Myocyte (in vitro differentiated cells): Measurements from ENCODE around the gene MRAS. TPM values are rescaled to one million over a fixed set of nuclear protein-coding genes. Genes with fewer than 3 reads are reported as not detected.

Experiments used
- DNase-seq: peaks from one replicate; pipeline ENCODE4 v3.0.0-alpha.2; 2012; ENCODE audit warnings: low read depth
- polyA plus RNA-seq: library from polyadenylated mRNA; unstranded; fragments of >200 nt; gene quantifications from one replicate; pipeline ENCODE4 v1.2.1, GENCODE V29; 2012; ENCODE audit warnings: missing spikeins
- total RNA-seq: library from RNA; depleted of rRNA; stranded (reverse); fragments of >200 nt; gene quantifications from 2 replicates; pipeline ENCODE4 v1.2.3, GENCODE V29; 2014

MRAS gene
- total RNA-seq, result 429 and 482 TPM in 2 replicates
- 883 TPM for polyA plus RNA-seq

- peak; percentile 91 for DNase-seq
These were observed at the start of gene MRAS for GRCh38 chr3:138347960-138348753. TSS of gene MRAS (plus strand) at chr3:138348579. CDS start at chr3:138372884, 24,305 bp downstream.

GRCh38 chr3:138300647-138301046, 47.7 kb upstream of the MRAS start:
- peak; percentile 34 for DNase-seq

GRCh38 chr3:138303474-138303873, 44.9 kb upstream of the MRAS start:
- no peak for DNase-seq

- DNase-seq, result no peak
These were observed 40.5 kb upstream of the MRAS start for GRCh38 chr3:138307899-138308298.

GRCh38 chr3:138308783-138309182, 39.6 kb upstream of the MRAS start:
- DNase-seq, result no peak

- DNase-seq, result no peak
These were observed 37.9 kb upstream of the MRAS start for GRCh38 chr3:138310494-138310893.

GRCh38 chr3:138314751-138315150, 33.6 kb upstream of the MRAS start:
- no peak for DNase-seq

GRCh38 chr3:138317687-138318086, 30.7 kb upstream of the MRAS start:
- DNase-seq, result peak; percentile 47

- DNase-seq, result no peak
These were observed 24.4 kb upstream of the MRAS start for GRCh38 chr3:138323971-138324370.

GRCh38 chr3:138325990-138326389, 22.4 kb upstream of the MRAS start:
- DNase-seq, result no peak

GRCh38 chr3:138326866-138327595, 21.3 kb upstream of the MRAS start:
- no peak for DNase-seq

- no peak for DNase-seq
These were observed 20.5 kb upstream of the MRAS start for GRCh38 chr3:138327831-138328230.

- no peak for DNase-seq
These were observed 20.0 kb upstream of the MRAS start for GRCh38 chr3:138328341-138328740.

GRCh38 chr3:138329127-138329983, 19.0 kb upstream of the MRAS start, which contains the start of gene NME9:
TSS of gene NME9 (minus strand) at chr3:138329851. CDS start at chr3:138329335, 516 bp downstream.
- DNase-seq, result peak; percentile 73

GRCh38 chr3:138329984-138330293, 18.4 kb upstream of the MRAS start:
- DNase-seq, result no peak

GRCh38 chr3:138331143-138331894, 17.1 kb upstream of the MRAS start:
- peak; percentile 92 for DNase-seq

GRCh38 chr3:138332472-138333073, 15.8 kb upstream of the MRAS start:
- DNase-seq, result peak; percentile 59

- no peak for DNase-seq
These were observed 13.8 kb upstream of the MRAS start for GRCh38 chr3:138334608-138335007.

GRCh38 chr3:138336454-138336999, 11.9 kb upstream of the MRAS start:
- no peak for DNase-seq

- no peak for DNase-seq
These were observed 10.1 kb upstream of the MRAS start for GRCh38 chr3:138338244-138338643.
